HepG2 (cell line): ENCODE data around the gene MAPK8IP1. TPM values are rescaled to one million over a fixed set of nuclear protein-coding genes. Genes with fewer than 3 reads are reported as not detected.

Experiments
- ATAC-seq: fragments of 200-7000 bp; cut with Tn5 transposase; 3 replicates; pipeline ENCODE4 v1.9.1; 2020; ENCODE audit warnings: mild to moderate bottlenecking, moderate library complexity
- BruUV-seq: library from RNA; stranded (reverse); fragments of 400-500 nt; replicated peaks from 2 replicates; lab custom pipeline; 2021; lab: Mats Ljungman, UMichigan
- CTCF ChIA-PET: fragments of 300-600 bp; formaldehyde crosslinking; extraction: SDS; loops from one replicate; lab custom pipeline; 2021; ENCODE audit warnings: low total read pairs, inconsistent platforms, low intra/inter-chr PET ratio; lab: Yijun Ruan, JAX
- POLR2A ChIA-PET: fragments of 350-600 bp; sonication (Branson Sonifier 250); formaldehyde crosslinking; loops from one replicate; lab custom pipeline; 2020; ENCODE audit warnings: antibody characterized with exemption, inconsistent platforms; lab: Yijun Ruan, JAX
- DNase-seq: peaks from one replicate; pipeline ENCODE4 v3.0.0-alpha.2; 2015; ENCODE audit warnings: low spot score
- FAIRE-seq: peaks from 3 replicates; lab custom pipeline; 2011; peaks lifted over from hg19 to GRCh38; lab: Jason Lieb, UNC
- H2AFZ ChIP-seq: one replicate; pipeline ENCODE4 v1.6.1; 2011; ENCODE audit warnings: low read length, inconsistent platforms
- H3K27ac ChIP-seq: fragments of 300-600 bp; 3 replicates; pipeline ENCODE4 v1.8.0; 2011; ENCODE audit warnings: mixed run types, mild to moderate bottlenecking, mixed read lengths, low read length, inconsistent platforms; ENCODE audit not compliant: insufficient read depth; ENCODE audit errors: extremely low read length
- H3K27me3 ChIP-seq, 2 experiments: fragments of 200-600 bp in 1 of 2; 2 replicates in 1 of 2; 3 replicates in 1 of 2; pipeline versions ENCODE4 v1.6.0 to v1.8.0; 2011; ENCODE audit warnings: low read length in 2 of 2, mild to moderate bottlenecking in 2 of 2, moderate library complexity in 2 of 2, inconsistent platforms in 1 of 2; ENCODE audit not compliant: insufficient read depth in 2 of 2, control insufficient read depth in 1 of 2
- H3K36me3 ChIP-seq, 2 experiments: fragments of 200-600 bp in 1 of 2; replicated peaks in 1 of 2; 2 replicates in 1 of 2; 3 replicates in 1 of 2; pipeline versions ENCODE4 v1.5.1 to v1.8.0; 2011; ENCODE audit warnings: low read length in 2 of 2, inconsistent platforms in 1 of 2; ENCODE audit not compliant: insufficient read depth in 2 of 2, control insufficient read depth in 1 of 2
- H3K4me1 ChIP-seq: 2 replicates; pipeline ENCODE4 v1.5.1; 2012; ENCODE audit warnings: low read length, inconsistent platforms; ENCODE audit not compliant: insufficient read depth
- H3K4me2 ChIP-seq: 2 replicates; pipeline ENCODE4 v1.6.0; 2011; ENCODE audit warnings: low read depth, low read length, inconsistent platforms
- H3K4me3 ChIP-seq, 3 experiments: fragments of 200-600 bp in 1 of 3; sonication (generic), shearing (Covaris generic) in 1 of 3; replicated peaks in 1 of 3; 2 replicates each; pipeline ENCODE4 v1.5.1; 2011 to 2016; ENCODE audit warnings: low read length in 3 of 3, inconsistent platforms in 2 of 3, low read depth in 2 of 3, mild to moderate bottlenecking in 2 of 3, control low read depth in 1 of 3, mixed read lengths in 1 of 3; ENCODE audit not compliant: insufficient read depth in 1 of 3
- H3K79me2 ChIP-seq: one replicate; pipeline ENCODE4 v1.6.1; 2011; ENCODE audit warnings: low read length, inconsistent platforms; ENCODE audit not compliant: insufficient read depth
- H3K9ac ChIP-seq: 2 replicates; pipeline ENCODE4 v1.6.0; 2011; ENCODE audit warnings: mild to moderate bottlenecking, low read depth, low read length, inconsistent platforms; ENCODE audit not compliant: insufficient read depth
- H3K9me3 ChIP-seq: 2 replicates; pipeline ENCODE4 v1.5.1; 2012; ENCODE audit warnings: mild to moderate bottlenecking, low read length
- H4K20me1 ChIP-seq: 2 replicates; pipeline ENCODE4 v1.6.0; 2011; ENCODE audit warnings: inconsistent platforms, mild to moderate bottlenecking, low read length, moderate library complexity; ENCODE audit not compliant: insufficient read depth
- ARID5B ChIP-seq: IDR thresholded peaks from 2 replicates; pipeline ENCODE4 v1.4.0; 2020; ENCODE audit warnings: mild to moderate bottlenecking, missing genetic modification reagents
- KIAA2018 ChIP-seq: sonication (generic); formaldehyde crosslinking; IDR thresholded peaks from 2 replicates; pipeline ENCODE4 v1.5.0; 2020; ENCODE audit warnings: mild to moderate bottlenecking, missing genetic modification reagents, borderline replicate concordance
- SMAD3 ChIP-seq: sonication (generic); formaldehyde crosslinking; IDR thresholded peaks from 2 replicates; pipeline ENCODE4 v1.4.0; 2020; ENCODE audit warnings: missing genetic modification reagents
- TFDP1 ChIP-seq: IDR thresholded peaks from 2 replicates; pipeline ENCODE4 v1.6.1; 2016; ENCODE audit warnings: missing compliant biosample characterization, missing genetic modification reagents, borderline replicate concordance
- YEATS2 ChIP-seq: sonication (generic); formaldehyde crosslinking; IDR thresholded peaks from 2 replicates; pipeline ENCODE4 v1.4.0; 2020; ENCODE audit warnings: missing genetic modification reagents, borderline replicate concordance
- ZNF687 ChIP-seq: sonication (generic); formaldehyde crosslinking; IDR thresholded peaks from 2 replicates; pipeline ENCODE4 v1.5.1; 2020; ENCODE audit warnings: mild to moderate bottlenecking, missing genetic modification reagents, moderate library complexity
- WGBS: methylation state at CpG from one replicate; pipeline ENCODE4 v1.1.6; 2017; ENCODE audit warnings: low lambda C conversion rate; 5-methylcytosine and 5-hydroxymethylcytosine counted together
- in situ Hi-C: cut with HindIII; loops from 2 replicates; pipeline ENCODE4 v1.10.0; 2017; ENCODE audit warnings: low pct_unique_long_range_greater_than_20kb; ENCODE audit not compliant: extremely low pct_ligation_motif_present
- intact Hi-C: fragments of 100-400 bp; cut with micrococcal nuclease; formaldehyde crosslinking; loops from one replicate; pipeline ENCODE4 v1.10.0; 2022; ENCODE audit not compliant: unreplicated experiment
- polyA plus RNA-seq, 8 experiments: library from polyadenylated mRNA; depleted of rRNA in 3 of 8; stranded (reverse) in 7 of 8; unstranded in 1 of 8; fragments of >200 nt; fragmentation: Illumina TruSeq in 4 of 8; extraction: Trizol in 4 of 8; gene quantifications; 2 replicates each; pipeline versions ENCODE4 v1.2.1 to v1.2.3, GENCODE V29; 2011 to 2016; ENCODE audit warnings: low read depth in 4 of 8, missing spikeins in 1 of 8, mixed read lengths in 1 of 8; ENCODE audit not compliant: insufficient read depth in 1 of 8
- total RNA-seq, 5 experiments: library from RNA; depleted of rRNA; stranded (reverse); fragments of >200 nt; fragmentation: Illumina TruSeq; extraction: Trizol; gene quantifications; 2 replicates each; pipeline ENCODE4 v1.2.3, GENCODE V29; 2016; ENCODE audit warnings: low read depth in 1 of 5

MAPK8IP1 gene
- total and polyA plus RNA-seq, 2 of the 13 experiments (the other 11 are each of a cell fraction or from before 2014, with no cell fraction given): 2.2 to 4.2 TPM

- DNase-seq: no peak
- Histone ChIP-seq H3K4me1 (peaks cover 12% of the 10 kb centered on the region; the same call in 1 of the 2 replicates), H3K9me3 (no peaks in the 10 kb centered on the region), H4K20me1 (no peaks in the 10 kb centered on the region), H3K79me2 (no peaks in the 10 kb centered on the region), H2AFZ (no peak overlapping the region), H3K27me3 (no peaks in the 10 kb centered on the region), H3K4me2 (no peak overlapping the region), H3K9ac (no peak overlapping the region), H3K4me3 (no peak overlapping the region), H3K27ac (no peak overlapping the region), H3K36me3 (peaks cover 9 to 34% of the 10 kb centered on the region in 2 experiments; a peak in 4 of 5 replicates)
- no TSS peak for BruUV-seq
- WGBS: 91% methylated on average over 10 of the region's 10 CpGs
- in situ Hi-C loops: no loop called here
- no peak for ATAC-seq
- FAIRE-seq: no peak
- intact Hi-C loops: no loop called here
- ChIA-PET POLR2A (no interaction called here), CTCF (no interaction called here)
- no peak for TF ChIP-seq KIAA2018
- TF ChIP-seq SMAD3 (CRISPR knock-in tag): no peak
- no peak for TF ChIP-seq YEATS2 (CRISPR knock-in tag)
- no peak for TF ChIP-seq ZNF687
- TF ChIP-seq ARID5B (CRISPR knock-in tag): no peak
- TF ChIP-seq TFDP1 (CRISPR knock-in tag): no peak
These were observed 52.5 kb downstream of the MAPK8IP1 start for GRCh38 chr11:45937916-45938315.
